ENCODE data around the gene CLDN6. TPM values are rescaled to one million over a fixed set of nuclear protein-coding genes. Genes with fewer than 3 reads are reported as not detected.
A peak's percentile ranks its signal among the peaks of the same experiment; 100 is the strongest.

The CLDN6 gene
- total and polyA plus RNA-seq, 2 donors: 0.28 to 0.48 TPM

- Histone ChIP-seq H3K27me3 (ENCODE audit: control insufficient read depth in 2 of 2, insufficient read depth in 1 of 2, low read length in 1 of 2) (peaks cover 68 to 100% of the 10 kb centered on the region in 2 donors), H3K4me3 (ENCODE audit: low read length in 2 of 2) (peak within 1 kb of the TSS; percentile 10 to 38), H3K4me1 (ENCODE audit: control insufficient read depth in 2 of 2, insufficient read depth in 2 of 2, low read length in 2 of 2) (peaks cover 3 to 14% of the 10 kb centered on the region in 2 donors), H3K27ac (ENCODE audit: low read depth in 1 of 2, low read length in 1 of 2) (no peak within 1 kb of the TSS), H3K36me3 (ENCODE audit: control insufficient read depth in 2 of 2, insufficient read depth in 2 of 2, low read length in 1 of 2) (no peaks in the 10 kb centered on the region), H3K9me3 (ENCODE audit: control insufficient read depth in 2 of 2, insufficient read depth in 1 of 2, low read length in 1 of 2) (peaks cover 0 to 13% of the 10 kb centered on the region in 2 donors)
- no peak for DNase-seq (ENCODE audit: low read depth in 6 of 9, low spot score in 9 of 9)
- 1% methylated on average over 86 of the region's 86 CpGs for WGBS
Observed at GRCh38 chr16:3045758-3046640, 28.0 kb upstream of the CLDN6 start, which contains the start of gene MMP25. TSS of gene MMP25 (plus strand) at chr16:3046561. CDS start at chr16:3046918, 357 bp downstream.

GRCh38 chr16:3044708-3045107, 26.7 kb upstream of the CLDN6 start:
- WGBS: 92% methylated on average over 6 of the region's 6 CpGs
- Histone ChIP-seq H3K4me1 (ENCODE audit: control insufficient read depth in 2 of 2, insufficient read depth in 2 of 2, low read length in 2 of 2) (peaks cover 3 to 14% of the 10 kb centered on the region in 2 donors), H3K9me3 (ENCODE audit: control insufficient read depth in 2 of 2, insufficient read depth in 1 of 2, low read length in 1 of 2) (peaks cover 0 to 13% of the 10 kb centered on the region in 2 donors), H3K36me3 (ENCODE audit: control insufficient read depth in 2 of 2, insufficient read depth in 2 of 2, low read length in 1 of 2) (no peaks in the 10 kb centered on the region), H3K4me3 (ENCODE audit: low read length in 2 of 2) (no peak overlapping the region), H3K27me3 (ENCODE audit: control insufficient read depth in 2 of 2, insufficient read depth in 1 of 2, low read length in 1 of 2) (peaks cover 67 to 97% of the 10 kb centered on the region in 2 donors), H3K27ac (ENCODE audit: low read depth in 1 of 2, low read length in 1 of 2) (no peak overlapping the region)
- DNase-seq (ENCODE audit: low read depth in 6 of 9, low spot score in 9 of 9): no peak

DNA sequence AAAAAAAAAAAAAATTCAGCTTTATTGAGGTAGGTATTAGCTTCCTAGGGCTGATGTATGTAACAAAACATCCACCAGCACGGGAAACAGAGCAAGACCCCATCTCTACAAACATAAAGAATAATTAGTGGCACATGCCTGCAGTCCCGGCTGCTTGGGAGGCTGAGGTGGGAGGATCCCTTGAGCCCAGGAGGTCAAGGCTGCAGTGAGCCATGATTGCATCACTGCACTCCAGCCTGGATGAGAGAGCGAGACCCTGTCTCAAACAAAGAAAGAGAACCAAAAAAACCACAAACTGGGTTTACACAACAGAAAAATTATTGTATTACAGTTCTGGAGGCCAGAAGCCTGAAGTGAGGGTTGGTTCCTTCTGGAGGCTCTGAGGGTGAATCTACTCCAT, 24.4 kb upstream of the CLDN6 start:
- no peak overlapping the region for H3K4me3 ChIP-seq (ENCODE audit: low read length in 2 of 2)
- H3K36me3 ChIP-seq (ENCODE audit: control insufficient read depth in 2 of 2, insufficient read depth in 2 of 2, low read length in 1 of 2): no peaks in the 10 kb centered on the region
- no peak overlapping the region for H3K27ac ChIP-seq (ENCODE audit: low read depth in 1 of 2, low read length in 1 of 2)
- peaks cover 0 to 13% of the 10 kb centered on the region in 2 donors for H3K9me3 ChIP-seq (ENCODE audit: control insufficient read depth in 2 of 2, insufficient read depth in 1 of 2, low read length in 1 of 2)
- H3K27me3 ChIP-seq (ENCODE audit: control insufficient read depth in 2 of 2, insufficient read depth in 1 of 2, low read length in 1 of 2): peaks cover 69 to 97% of the 10 kb centered on the region in 2 donors
- no peak for DNase-seq (ENCODE audit: low read depth in 6 of 9, low spot score in 9 of 9)
- 95% methylated on average over 3 of the region's 3 CpGs for WGBS
- H3K4me1 ChIP-seq (ENCODE audit: control insufficient read depth in 2 of 2, insufficient read depth in 2 of 2, low read length in 2 of 2): peaks cover 3 to 14% of the 10 kb centered on the region in 2 donors

- whole genome bisulfite sequencing: 87% methylated on average over 5 of the region's 5 CpGs
- peaks cover 65 to 97% of the 10 kb centered on the region in 2 donors for H3K27me3 ChIP-seq (ENCODE audit: control insufficient read depth in 2 of 2, insufficient read depth in 1 of 2, low read length in 1 of 2)
- no peaks in the 10 kb centered on the region for H3K9me3 ChIP-seq (ENCODE audit: control insufficient read depth in 2 of 2, insufficient read depth in 1 of 2, low read length in 1 of 2)
- H3K4me3 ChIP-seq (ENCODE audit: low read length in 2 of 2): no peak overlapping the region
- H3K4me1 ChIP-seq (ENCODE audit: control insufficient read depth in 2 of 2, insufficient read depth in 2 of 2, low read length in 2 of 2): peaks cover 0 to 2% of the 10 kb centered on the region in 2 donors
- H3K36me3 ChIP-seq (ENCODE audit: control insufficient read depth in 2 of 2, insufficient read depth in 2 of 2, low read length in 1 of 2): no peaks in the 10 kb centered on the region
- no peak for DNase-seq (ENCODE audit: low read depth in 6 of 9, low spot score in 9 of 9)
- no peak overlapping the region for H3K27ac ChIP-seq (ENCODE audit: low read depth in 1 of 2, low read length in 1 of 2)
Observed at GRCh38 chr16:3038896-3039295, 20.9 kb upstream of the CLDN6 start.

GRCh38 chr16:3038256-3038655, 20.3 kb upstream of the CLDN6 start:
- Histone ChIP-seq H3K4me1 (ENCODE audit: control insufficient read depth in 2 of 2, insufficient read depth in 2 of 2, low read length in 2 of 2) (peaks cover 0 to 2% of the 10 kb centered on the region in 2 donors), H3K27me3 (ENCODE audit: control insufficient read depth in 2 of 2, insufficient read depth in 1 of 2, low read length in 1 of 2) (peaks cover 65 to 97% of the 10 kb centered on the region in 2 donors), H3K9me3 (ENCODE audit: control insufficient read depth in 2 of 2, insufficient read depth in 1 of 2, low read length in 1 of 2) (no peaks in the 10 kb centered on the region), H3K27ac (ENCODE audit: low read depth in 1 of 2, low read length in 1 of 2) (no peak overlapping the region), H3K4me3 (ENCODE audit: low read length in 2 of 2) (no peak overlapping the region), H3K36me3 (ENCODE audit: control insufficient read depth in 2 of 2, insufficient read depth in 2 of 2, low read length in 1 of 2) (no peaks in the 10 kb centered on the region)
- 50% methylated on average over 11 of the region's 11 CpGs for WGBS
- DNase-seq (ENCODE audit: low read depth in 6 of 9, low spot score in 9 of 9): no peak

DNA sequence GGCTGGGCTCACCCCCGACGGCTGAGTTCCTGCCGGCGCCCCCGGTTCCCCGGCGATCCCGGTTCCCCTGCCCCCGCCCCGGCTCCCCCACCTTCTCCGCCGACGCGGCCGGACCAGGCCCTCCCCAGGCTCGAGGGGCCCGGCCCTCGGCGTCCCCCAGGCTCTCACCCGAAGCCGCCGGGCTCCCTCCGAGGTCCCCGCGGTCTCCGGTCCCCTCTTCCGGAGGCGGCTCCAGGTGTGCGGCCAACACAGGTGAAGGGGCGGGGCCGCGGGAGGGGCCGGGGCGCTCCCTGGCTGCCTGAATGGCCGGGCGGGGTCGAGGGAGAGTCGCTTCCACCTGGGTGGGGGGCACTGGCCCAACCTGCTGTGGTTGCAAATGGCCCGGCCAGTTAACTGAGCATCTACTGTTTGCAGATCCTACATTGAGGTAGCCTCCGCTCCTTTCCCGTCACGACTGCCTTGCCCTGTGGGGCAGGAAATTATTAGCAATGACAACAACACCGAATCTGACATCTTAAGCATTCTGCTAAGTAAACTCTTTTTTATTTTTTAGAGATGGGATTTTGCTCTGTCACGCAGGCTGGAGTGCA, 18.8 kb upstream of the CLDN6 start, which contains the start of gene BICDL2:
Gene BICDL2 (minus strand): TSS at position 219 of the 590 bp plus-strand sequence. CDS start 1,448 bp downstream, outside the sequence.
- WGBS: 10% methylated on average over 44 of the region's 44 CpGs
- DNase-seq (ENCODE audit: low read depth in 6 of 9, low spot score in 9 of 9): no peak
- Histone ChIP-seq H3K27ac (ENCODE audit: low read depth in 1 of 2, low read length in 1 of 2) (no peak within 1 kb of the TSS), H3K36me3 (ENCODE audit: control insufficient read depth in 2 of 2, insufficient read depth in 2 of 2, low read length in 1 of 2) (no peaks in the 10 kb centered on the region), H3K27me3 (ENCODE audit: control insufficient read depth in 2 of 2, insufficient read depth in 1 of 2, low read length in 1 of 2) (peaks cover 68 to 97% of the 10 kb centered on the region in 2 donors), H3K4me3 (ENCODE audit: low read length in 2 of 2) (no peak within 1 kb of the TSS), H3K4me1 (ENCODE audit: control insufficient read depth in 2 of 2, insufficient read depth in 2 of 2, low read length in 2 of 2) (peaks cover 0 to 2% of the 10 kb centered on the region in 2 donors), H3K9me3 (ENCODE audit: control insufficient read depth in 2 of 2, insufficient read depth in 1 of 2, low read length in 1 of 2) (no peaks in the 10 kb centered on the region)

- no peaks in the 10 kb centered on the region for H3K9me3 ChIP-seq (ENCODE audit: control insufficient read depth in 2 of 2, insufficient read depth in 1 of 2, low read length in 1 of 2)
- H3K27ac ChIP-seq (ENCODE audit: low read depth in 1 of 2, low read length in 1 of 2): no peak overlapping the region
- no peaks in the 10 kb centered on the region for H3K36me3 ChIP-seq (ENCODE audit: control insufficient read depth in 2 of 2, insufficient read depth in 2 of 2, low read length in 1 of 2)
- peaks cover 69 to 96% of the 10 kb centered on the region in 2 donors for H3K27me3 ChIP-seq (ENCODE audit: control insufficient read depth in 2 of 2, insufficient read depth in 1 of 2, low read length in 1 of 2)
- no peak overlapping the region for H3K4me3 ChIP-seq (ENCODE audit: low read length in 2 of 2)
- 4% methylated on average over 40 of the region's 40 CpGs for WGBS
- DNase-seq (ENCODE audit: low read depth in 6 of 9, low spot score in 9 of 9): no peak
- peaks cover 0 to 2% of the 10 kb centered on the region in 2 donors for H3K4me1 ChIP-seq (ENCODE audit: control insufficient read depth in 2 of 2, insufficient read depth in 2 of 2, low read length in 2 of 2)
Observed at GRCh38 chr16:3035972-3036725, 18.2 kb upstream of the CLDN6 start.

DNA sequence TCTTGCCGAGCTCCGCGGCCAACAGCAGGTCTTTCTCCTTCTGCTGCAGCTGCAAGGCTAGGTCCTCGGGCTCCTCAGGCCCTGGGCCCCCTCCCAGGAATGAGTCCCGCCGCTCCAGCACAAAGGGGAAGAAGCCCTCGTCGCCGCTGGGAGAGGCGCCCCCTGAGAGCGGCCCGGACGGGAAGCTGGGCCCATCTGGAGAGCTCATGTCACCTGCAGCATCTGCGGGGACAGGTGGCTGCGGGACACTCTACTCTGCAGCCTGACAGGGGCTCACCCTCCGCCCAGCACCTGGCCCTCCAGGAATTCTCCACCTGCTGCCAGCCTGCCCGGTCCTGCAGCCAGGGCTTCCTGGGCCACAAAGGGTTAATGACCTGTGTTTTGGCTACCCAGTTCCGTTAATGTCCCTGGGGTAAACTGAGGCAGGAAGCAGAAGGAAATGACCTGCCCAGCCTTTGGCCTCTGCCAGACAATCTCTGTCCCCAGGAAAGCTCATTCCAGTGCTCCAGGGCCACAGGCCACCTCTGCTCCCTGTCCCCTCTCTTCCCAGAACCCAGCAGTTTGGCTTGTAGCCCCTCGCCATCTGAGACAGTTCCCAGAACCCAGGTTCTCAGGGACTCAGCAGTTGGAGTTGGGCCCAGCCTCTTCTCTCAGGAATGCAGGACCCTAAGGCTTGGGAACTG, 17.4 kb upstream of the CLDN6 start:
- Histone ChIP-seq H3K4me3 (ENCODE audit: low read length in 2 of 2) (no peak overlapping the region), H3K27ac (ENCODE audit: low read depth in 1 of 2, low read length in 1 of 2) (no peak overlapping the region), H3K27me3 (ENCODE audit: control insufficient read depth in 2 of 2, insufficient read depth in 1 of 2, low read length in 1 of 2) (peaks cover 76 to 99% of the 10 kb centered on the region in 2 donors), H3K4me1 (ENCODE audit: control insufficient read depth in 2 of 2, insufficient read depth in 2 of 2, low read length in 2 of 2) (peaks cover 0 to 2% of the 10 kb centered on the region in 2 donors), H3K9me3 (ENCODE audit: control insufficient read depth in 2 of 2, insufficient read depth in 1 of 2, low read length in 1 of 2) (no peaks in the 10 kb centered on the region), H3K36me3 (ENCODE audit: control insufficient read depth in 2 of 2, insufficient read depth in 2 of 2, low read length in 1 of 2) (no peaks in the 10 kb centered on the region)
- DNase-seq (ENCODE audit: low read depth in 6 of 9, low spot score in 9 of 9): no peak
- WGBS: 31% methylated on average over 19 of the region's 19 CpGs
